Measurements from ENCODE around the gene MGAT4C. TPM values are rescaled to one million over a fixed set of nuclear protein-coding genes. Genes with fewer than 3 reads are reported as not detected.

The MGAT4C gene
- total and polyA plus RNA-seq, 2 experiments from 2014 or later, result 4.5 to 4.7 TPM

DNA sequence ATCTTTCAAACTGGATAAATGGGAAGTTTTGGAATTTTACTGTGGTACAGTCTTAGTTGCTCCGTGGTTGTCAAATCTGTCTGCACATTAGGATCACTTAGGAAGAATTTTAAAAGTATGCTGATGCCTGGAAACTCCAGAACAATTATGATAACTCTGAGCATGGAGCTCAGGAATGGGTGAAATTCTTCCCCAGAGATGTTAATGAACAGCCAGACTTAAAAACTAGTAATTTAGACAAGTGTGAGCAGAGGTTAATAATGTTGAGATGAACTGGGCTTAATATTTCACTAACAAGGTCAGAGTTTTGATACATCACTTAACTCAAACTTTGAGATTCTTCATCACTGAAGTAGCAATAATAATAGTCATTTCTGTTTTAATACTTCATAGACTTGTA is 287.6 kb downstream of the MGAT4C start:
- Histone ChIP-seq H3K27me3 (ENCODE audit: insufficient read depth) (no peaks in the 10 kb centered on the region), H3F3A (replicated peaks; ENCODE audit: low read depth) (no peaks in the 10 kb centered on the region), H3K9me2 (ENCODE audit: insufficient read depth) (no peaks in the 10 kb centered on the region), H3K4me1 (ENCODE audit: insufficient read depth) (no peaks in the 10 kb centered on the region), H4K20me1 (replicated peaks; ENCODE audit: insufficient read depth) (no peaks in the 10 kb centered on the region), H3K36me3 (ENCODE audit: insufficient read depth) (no peaks in the 10 kb centered on the region), H3K4me2 (no peak overlapping the region), H3K27ac (ENCODE audit: low read depth) (no peak overlapping the region), H3K79me2 (replicated peaks; ENCODE audit: insufficient read depth) (no peaks in the 10 kb centered on the region), H3K4me3 (no peak overlapping the region), H2AFZ (no peak overlapping the region)
- H3K36me3 Mint-ChIP-seq (ENCODE audit: low read depth), result no peaks in the 10 kb centered on the region
- no peak for TF ChIP-seq ZNF331 (CRISPR knock-in tag; IDR thresholded peaks at IDR 0.05; ENCODE audit: low read depth)
- no peak for TF ChIP-seq EZH2 (IDR thresholded peaks at IDR 0.05; ENCODE audit: low read depth, unreplicated experiment)
- TF ChIP-seq JUNB (IDR thresholded peaks at IDR 0.05; ENCODE audit: unreplicated experiment), result no peak
- TF ChIP-seq CREB1 (CRISPR knock-in tag; IDR thresholded peaks at IDR 0.05; ENCODE audit: low read depth), result no peak
- TF ChIP-seq POLR2AphosphoS5 (IDR thresholded peaks at IDR 0.05; ENCODE audit: low read depth), result no peak
- no peak for TF ChIP-seq REST (IDR thresholded peaks at IDR 0.05; ENCODE audit: unreplicated experiment)
- TF ChIP-seq EZH2phosphoT487 (IDR thresholded peaks at IDR 0.05; ENCODE audit: unreplicated experiment), result no peak
- no peak for TF ChIP-seq STAT1 (IDR thresholded peaks at IDR 0.05; ENCODE audit: unreplicated experiment)
- no peak for TF ChIP-seq NANOG (IDR thresholded peaks at IDR 0.05; ENCODE audit: borderline replicate concordance)
- TF ChIP-seq CTCF (conservative IDR thresholded peaks at IDR 0.05; ENCODE audit: low read depth in 2 of 2), result no peak
- TF ChIP-seq, protein P1, sequence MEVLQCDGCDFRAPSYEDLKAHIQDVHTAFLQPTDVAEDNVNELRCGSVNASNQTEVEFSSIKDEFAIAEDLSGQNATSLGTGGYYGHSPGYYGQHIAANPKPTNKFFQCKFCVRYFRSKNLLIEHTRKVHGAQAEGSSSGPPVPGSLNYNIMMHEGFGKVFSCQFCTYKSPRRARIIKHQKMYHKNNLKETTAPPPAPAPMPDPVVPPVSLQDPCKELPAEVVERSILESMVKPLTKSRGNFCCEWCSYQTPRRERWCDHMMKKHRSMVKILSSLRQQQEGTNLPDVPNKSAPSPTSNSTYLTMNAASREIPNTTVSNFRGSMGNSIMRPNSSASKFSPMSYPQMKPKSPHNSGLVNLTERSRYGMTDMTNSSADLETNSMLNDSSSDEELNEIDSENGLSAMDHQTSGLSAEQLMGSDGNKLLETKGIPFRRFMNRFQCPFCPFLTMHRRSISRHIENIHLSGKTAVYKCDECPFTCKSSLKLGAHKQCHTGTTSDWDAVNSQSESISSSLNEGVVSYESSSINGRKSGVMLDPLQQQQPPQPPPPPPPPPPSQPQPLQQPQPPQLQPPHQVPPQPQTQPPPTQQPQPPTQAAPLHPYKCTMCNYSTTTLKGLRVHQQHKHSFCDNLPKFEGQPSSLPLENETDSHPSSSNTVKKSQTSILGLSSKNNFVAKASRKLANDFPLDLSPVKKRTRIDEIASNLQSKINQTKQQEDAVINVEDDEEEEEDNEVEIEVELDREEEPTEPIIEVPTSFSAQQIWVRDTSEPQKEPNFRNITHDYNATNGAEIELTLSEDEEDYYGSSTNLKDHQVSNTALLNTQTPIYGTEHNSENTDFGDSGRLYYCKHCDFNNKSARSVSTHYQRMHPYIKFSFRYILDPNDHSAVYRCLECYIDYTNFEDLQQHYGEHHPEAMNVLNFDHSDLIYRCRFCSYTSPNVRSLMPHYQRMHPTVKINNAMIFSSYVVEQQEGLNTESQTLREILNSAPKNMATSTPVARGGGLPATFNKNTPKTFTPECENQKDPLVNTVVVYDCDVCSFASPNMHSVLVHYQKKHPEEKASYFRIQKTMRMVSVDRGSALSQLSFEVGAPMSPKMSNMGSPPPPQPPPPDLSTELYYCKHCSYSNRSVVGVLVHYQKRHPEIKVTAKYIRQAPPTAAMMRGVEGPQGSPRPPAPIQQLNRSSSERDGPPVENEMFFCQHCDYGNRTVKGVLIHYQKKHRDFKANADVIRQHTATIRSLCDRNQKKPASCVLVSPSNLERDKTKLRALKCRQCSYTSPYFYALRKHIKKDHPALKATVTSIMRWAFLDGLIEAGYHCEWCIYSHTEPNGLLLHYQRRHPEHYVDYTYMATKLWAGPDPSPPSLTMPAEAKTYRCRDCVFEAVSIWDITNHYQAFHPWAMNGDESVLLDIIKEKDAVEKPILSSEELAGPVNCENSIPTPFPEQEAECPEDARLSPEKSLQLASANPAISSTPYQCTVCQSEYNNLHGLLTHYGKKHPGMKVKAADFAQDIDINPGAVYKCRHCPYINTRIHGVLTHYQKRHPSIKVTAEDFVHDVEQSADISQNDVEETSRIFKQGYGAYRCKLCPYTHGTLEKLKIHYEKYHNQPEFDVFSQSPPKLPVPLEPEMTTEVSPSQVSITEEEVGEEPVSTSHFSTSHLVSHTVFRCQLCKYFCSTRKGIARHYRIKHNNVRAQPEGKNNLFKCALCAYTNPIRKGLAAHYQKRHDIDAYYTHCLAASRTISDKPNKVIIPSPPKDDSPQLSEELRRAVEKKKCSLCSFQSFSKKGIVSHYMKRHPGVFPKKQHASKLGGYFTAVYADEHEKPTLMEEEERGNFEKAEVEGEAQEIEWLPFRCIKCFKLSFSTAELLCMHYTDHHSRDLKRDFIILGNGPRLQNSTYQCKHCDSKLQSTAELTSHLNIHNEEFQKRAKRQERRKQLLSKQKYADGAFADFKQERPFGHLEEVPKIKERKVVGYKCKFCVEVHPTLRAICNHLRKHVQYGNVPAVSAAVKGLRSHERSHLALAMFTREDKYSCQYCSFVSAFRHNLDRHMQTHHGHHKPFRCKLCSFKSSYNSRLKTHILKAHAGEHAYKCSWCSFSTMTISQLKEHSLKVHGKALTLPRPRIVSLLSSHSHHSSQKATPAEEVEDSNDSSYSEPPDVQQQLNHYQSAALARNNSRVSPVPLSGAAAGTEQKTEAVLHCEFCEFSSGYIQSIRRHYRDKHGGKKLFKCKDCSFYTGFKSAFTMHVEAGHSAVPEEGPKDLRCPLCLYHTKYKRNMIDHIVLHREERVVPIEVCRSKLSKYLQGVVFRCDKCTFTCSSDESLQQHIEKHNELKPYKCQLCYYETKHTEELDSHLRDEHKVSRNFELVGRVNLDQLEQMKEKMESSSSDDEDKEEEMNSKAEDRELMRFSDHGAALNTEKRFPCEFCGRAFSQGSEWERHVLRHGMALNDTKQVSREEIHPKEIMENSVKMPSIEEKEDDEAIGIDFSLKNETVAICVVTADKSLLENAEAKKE (CRISPR knock-in tag; IDR thresholded peaks at IDR 0.05), result no peak
- no peak for TF ChIP-seq ZNF114 (CRISPR knock-in tag; IDR thresholded peaks at IDR 0.05)
- no peak for TF ChIP-seq ETS1 (IDR thresholded peaks at IDR 0.05)
- DNase-seq (ENCODE audit: low spot score) (no peak), ATAC-seq (no peak)
- H3K4me1 Mint-ChIP-seq, result peaks cover 2% of the 10 kb centered on the region; the same call in 2 of the 3 replicates
- no peak overlapping the region for H3K4me3 Mint-ChIP-seq
- no peaks in the 10 kb centered on the region for H3K27me3 Mint-ChIP-seq (ENCODE audit: insufficient read depth, low read depth, poor library complexity)
- no peaks in the 10 kb centered on the region for H3K9me3 Mint-ChIP-seq
- no peak overlapping the region for H3K27ac Mint-ChIP-seq

Data from GM23338 (cell line).